Measurements from ENCODE around the gene FANCL.
"Not testable (repeated sequence)": the region's sequence is repeated elsewhere in the genome, so short reads cannot be mapped to it uniquely, and the experiment has no call there.

The FANCL gene

GRCh38 chr2:58138396-58139030, 102.6 kb downstream of the FANCL start:
- DNase-seq: no peak

DNA sequence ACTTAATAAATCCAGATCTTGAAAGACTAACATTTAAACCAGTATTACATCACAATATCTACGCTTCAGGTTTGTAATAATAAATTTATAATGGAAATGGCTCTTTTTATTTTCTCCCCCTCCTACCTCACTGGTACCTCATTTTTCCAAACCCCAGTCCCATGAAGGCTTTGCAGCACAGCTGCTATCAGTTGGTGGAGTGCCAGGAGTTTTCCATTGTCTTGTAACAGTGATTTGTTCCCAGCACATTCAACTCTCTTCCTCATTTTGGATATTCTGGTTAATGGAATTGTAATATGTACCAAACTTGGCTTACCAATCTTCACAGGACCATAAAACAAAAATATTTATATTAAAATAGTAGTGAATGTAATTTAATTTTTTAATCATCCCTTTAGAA, 103.3 kb downstream of the FANCL start:
- DNase-seq: no peak

GRCh38 chr2:58137221-58137620, 103.9 kb downstream of the FANCL start:
- DNase-seq: no peak

DNA sequence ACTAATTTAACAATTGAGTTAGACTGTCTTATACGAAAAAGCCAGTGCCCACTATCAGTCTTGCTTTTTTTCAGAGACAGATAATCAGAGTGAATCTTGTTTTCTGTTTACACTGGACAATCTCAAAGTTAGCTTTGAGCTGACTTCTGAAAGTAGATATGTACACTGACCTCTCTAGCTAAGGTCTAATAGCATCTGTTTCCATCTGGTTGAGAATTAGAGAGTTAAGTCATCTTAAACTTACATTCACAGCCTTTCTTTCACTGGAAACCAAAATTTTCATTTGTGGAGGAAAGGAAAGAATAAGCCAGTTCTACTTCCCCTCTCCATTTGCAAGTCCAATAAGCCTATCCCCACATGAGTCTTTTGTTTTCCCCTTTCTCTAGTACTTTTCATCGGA, 105.3 kb downstream of the FANCL start:
- DNase-seq: no peak

DNA sequence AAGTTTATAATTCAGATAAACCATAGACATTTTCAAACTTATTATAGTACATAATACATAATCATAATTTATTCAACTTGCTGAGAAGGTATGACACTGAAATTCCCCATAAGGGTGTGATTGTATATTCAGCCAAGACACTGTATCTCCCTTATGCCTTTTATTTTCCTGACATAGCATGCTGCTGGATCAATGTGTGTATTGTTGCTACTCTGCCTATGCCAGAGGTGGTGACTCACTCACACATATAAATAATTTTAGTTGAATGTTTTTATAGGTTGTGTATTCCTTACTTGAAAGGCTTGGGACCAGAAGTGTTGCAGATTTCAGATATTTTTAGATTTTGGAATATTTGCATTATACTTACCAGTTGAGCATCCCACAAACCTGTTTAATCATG, 107.7 kb downstream of the FANCL start:
- DNase-seq: no peak

DNA sequence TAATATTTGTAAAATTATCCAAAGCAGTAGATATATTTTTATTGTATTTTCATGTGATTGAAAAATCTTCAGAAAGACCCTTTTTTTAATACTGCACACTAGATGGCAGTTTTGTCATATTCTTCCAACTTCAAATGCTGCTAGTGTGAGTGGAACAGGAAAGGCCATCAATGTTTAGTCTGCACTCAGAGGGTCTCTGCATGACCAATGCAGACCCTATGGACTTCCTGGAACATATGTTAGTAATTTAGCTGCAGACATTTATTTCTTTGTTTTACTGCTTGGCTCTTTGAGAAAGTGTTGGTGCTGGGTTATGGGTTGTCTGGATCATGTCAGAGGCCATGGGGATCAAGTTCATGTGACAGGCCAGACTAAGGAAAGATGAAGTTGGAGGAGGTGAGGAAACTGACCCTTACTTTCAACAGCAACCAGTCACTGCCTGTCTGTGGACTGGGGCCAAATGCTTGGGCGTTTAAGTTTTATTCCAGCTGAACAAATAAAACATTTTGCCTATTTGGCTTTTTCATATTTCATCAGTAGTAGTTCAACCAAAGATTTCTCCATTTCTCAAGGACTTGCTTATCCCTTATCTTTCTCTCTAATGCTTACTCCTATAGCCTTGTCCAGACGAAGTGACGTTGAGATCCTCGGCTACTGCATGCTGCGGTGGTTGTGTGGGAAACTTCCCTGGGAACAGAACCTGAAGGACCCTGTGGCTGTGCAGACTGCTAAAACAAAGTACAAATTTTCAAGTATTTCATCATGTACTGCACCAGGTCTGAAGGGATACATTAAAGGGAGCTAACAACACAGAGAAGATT, 109.7 kb downstream of the FANCL start:
- peak; percentile 8 to 19 for DNase-seq

GRCh38 chr2:58130238-58130637, 110.9 kb downstream of the FANCL start:
- no peak for DNase-seq

DNA sequence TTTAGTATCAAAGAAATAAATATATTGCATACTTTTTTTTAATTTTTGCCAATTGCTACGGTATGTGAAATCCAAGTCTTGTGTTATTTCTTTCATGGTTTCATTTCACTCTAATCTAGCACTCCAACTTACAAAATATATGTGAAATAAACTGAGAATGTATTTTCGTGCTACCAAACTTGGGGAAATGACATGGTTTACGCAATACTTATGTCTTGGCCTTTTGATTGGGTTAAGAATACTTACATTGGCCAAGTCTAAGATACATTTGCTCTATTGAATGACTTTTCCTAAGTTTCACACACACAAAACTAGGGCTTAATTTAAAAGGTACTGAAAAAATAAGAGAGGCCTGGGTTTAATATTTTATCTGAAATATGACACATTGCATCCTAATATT, 114.0 kb downstream of the FANCL start:
- DNase-seq: no peak

DNA sequence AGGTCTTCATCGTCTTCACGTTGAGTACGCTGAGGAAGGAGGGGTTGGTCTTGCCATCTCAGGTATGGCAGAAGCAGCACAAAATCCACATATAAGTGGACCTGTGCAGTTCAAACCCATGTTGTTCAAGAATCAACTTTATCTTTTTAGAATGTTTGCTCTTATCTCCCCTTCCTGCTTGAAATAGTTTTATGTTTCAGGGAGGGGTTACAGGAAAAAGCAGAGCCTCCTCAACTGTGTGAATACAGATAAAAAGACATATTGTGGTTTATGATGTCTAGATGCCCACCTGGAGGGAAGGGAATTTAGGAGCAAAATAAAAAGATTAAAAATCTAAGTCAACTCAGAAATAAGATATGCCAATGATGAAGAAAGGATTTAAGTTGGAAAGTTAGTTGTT, 118.6 kb downstream of the FANCL start:
- DNase-seq: no peak

DNA sequence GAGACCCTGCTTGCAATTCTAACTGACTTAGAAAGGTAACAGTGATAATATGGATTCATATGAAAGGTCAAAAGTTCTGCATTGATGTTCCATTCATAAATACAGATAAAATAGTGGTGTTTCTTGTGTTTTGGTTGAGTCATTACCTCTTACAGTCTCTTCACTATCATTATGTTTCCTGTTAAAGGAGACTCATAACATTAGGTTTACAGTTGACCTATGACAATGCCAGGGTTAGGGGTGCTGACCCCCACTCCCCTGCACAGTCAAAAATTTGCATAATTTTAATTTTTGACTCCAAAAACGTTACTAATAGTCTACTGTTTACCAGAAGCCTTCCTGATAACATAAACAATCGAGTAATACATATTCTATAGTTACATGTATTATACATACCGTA, 119.1 kb downstream of the FANCL start:
- no peak for DNase-seq

GRCh38 chr2:58120626-58121229, 120.4 kb downstream of the FANCL start:
- no peak for DNase-seq

DNA sequence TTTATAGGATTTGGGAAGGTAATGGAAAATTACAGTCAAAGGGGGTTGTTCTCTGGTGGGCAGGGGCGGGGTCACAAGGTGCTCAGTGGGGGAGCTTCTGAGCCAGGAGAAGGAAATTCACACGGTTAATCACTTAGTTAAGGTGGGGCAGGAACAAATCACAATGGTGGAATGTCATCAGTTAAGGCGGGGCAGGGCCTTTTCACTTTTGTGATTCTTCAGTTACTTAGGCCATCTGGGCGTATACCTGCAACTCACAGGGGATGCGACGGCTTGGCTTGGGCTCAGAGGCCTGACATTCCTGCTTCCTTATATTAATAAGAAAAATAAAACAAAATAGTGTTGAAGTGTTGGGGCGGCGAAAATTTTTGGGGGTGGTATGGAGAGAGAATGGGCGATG, 127.6 kb downstream of the FANCL start:
- DNase-seq: not testable (repeated sequence)

DNA sequence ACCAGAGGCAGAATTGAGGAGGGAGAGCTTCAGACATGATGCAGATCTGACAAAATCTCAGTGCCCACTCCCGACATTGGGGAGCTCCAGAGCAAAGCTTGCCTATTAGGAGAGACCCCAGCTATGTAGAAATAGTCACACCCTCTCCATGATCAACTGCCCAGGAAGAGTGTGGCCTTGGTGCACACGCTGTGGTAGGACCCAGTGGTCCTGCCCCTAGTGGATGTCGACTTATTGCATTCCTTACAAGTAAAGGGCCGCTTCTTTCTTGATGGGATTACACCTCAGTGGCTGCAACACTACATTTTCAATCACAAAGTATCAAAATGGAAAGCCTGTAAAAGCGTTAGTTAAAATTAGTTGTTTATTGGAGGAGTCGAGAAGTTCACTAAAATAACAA, 130.4 kb downstream of the FANCL start:
- no peak for DNase-seq

DNA sequence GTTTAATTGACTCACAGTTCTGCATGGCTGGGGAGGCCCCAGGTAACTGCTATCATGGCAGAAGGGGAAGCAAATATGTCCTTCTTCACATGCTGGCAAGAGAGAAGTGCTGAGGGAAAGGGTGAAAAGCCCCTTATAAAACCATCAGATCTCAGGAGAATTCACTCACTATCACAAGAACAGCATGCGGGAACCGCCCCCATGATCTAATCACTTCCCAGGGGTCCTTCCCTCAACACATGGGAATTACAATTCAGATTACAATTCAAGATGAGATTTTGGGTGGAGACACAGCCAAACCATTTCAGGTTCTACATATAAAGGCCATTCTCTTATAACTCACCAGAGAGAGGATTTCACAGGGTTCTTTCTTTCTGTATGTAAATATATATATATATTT, 131.6 kb downstream of the FANCL start:
- no peak for DNase-seq

Data from SHP77 (cell line).